ENCODE measurements around the gene TMEM170A.

TMEM170A gene

GRCh38 chr16:75476817-75477216 is 12.3 kb upstream of the TMEM170A start:
- Histone ChIP-seq H3K79me2 (ENCODE audit: insufficient read depth, low read length) (no peaks in the 10 kb centered on the region), H3K9me3 (ENCODE audit: low read length) (no peaks in the 10 kb centered on the region), H3K4me3 (ENCODE audit: low read depth, low read length, poor library complexity, severe bottlenecking) (no peak overlapping the region), H3K27ac (ENCODE audit: low read depth, low read length, poor library complexity, severe bottlenecking) (no peak overlapping the region), H3K9me2 (ENCODE audit: low read depth, low read length) (no peaks in the 10 kb centered on the region), H3K4me1 (ENCODE audit: insufficient read depth, low read length, severe bottlenecking) (no peaks in the 10 kb centered on the region), H3K36me3 (ENCODE audit: insufficient read depth, low read length) (no peaks in the 10 kb centered on the region), H3F3A (ENCODE audit: insufficient read depth, low read length) (no peaks in the 10 kb centered on the region), H3K9ac (ENCODE audit: low read length) (no peak overlapping the region), H2AFZ (ENCODE audit: low read length) (no peak overlapping the region), H3K4me2 (ENCODE audit: low read length) (no peak overlapping the region), H3K27me3 (ENCODE audit: insufficient read depth, low read length) (no peaks in the 10 kb centered on the region), H4K20me1 (ENCODE audit: insufficient read depth, low read length) (no peaks in the 10 kb centered on the region)
- no peak for TF ChIP-seq CTCF (IDR thresholded peaks at IDR 0.05; ENCODE audit: low read length)

- H3K36me3 ChIP-seq (ENCODE audit: insufficient read depth, low read length) = no peaks in the 10 kb centered on the region
- no peaks in the 10 kb centered on the region for H3K79me2 ChIP-seq (ENCODE audit: insufficient read depth, low read length)
- H4K20me1 ChIP-seq (ENCODE audit: insufficient read depth, low read length) = no peaks in the 10 kb centered on the region
- H3K9me2 ChIP-seq (ENCODE audit: low read depth, low read length) = no peaks in the 10 kb centered on the region
- H3K4me3 ChIP-seq (ENCODE audit: low read depth, low read length, poor library complexity, severe bottlenecking) = no peak overlapping the region
- no peak overlapping the region for H3K4me2 ChIP-seq (ENCODE audit: low read length)
- no peak overlapping the region for H2AFZ ChIP-seq (ENCODE audit: low read length)
- no peaks in the 10 kb centered on the region for H3K27me3 ChIP-seq (ENCODE audit: insufficient read depth, low read length)
- H3F3A ChIP-seq (ENCODE audit: insufficient read depth, low read length) = no peaks in the 10 kb centered on the region
- no peak for TF ChIP-seq CTCF (IDR thresholded peaks at IDR 0.05; ENCODE audit: low read length)
- TF ChIP-seq EZH2 (IDR thresholded peaks at IDR 0.05; ENCODE audit: borderline replicate concordance, low read length) = no peak
- no peaks in the 10 kb centered on the region for H3K4me1 ChIP-seq (ENCODE audit: insufficient read depth, low read length, severe bottlenecking)
- H3K9me3 ChIP-seq (ENCODE audit: low read length) = no peaks in the 10 kb centered on the region
- H3K27ac ChIP-seq (ENCODE audit: low read depth, low read length, poor library complexity, severe bottlenecking) = no peak overlapping the region
- H3K9ac ChIP-seq (ENCODE audit: low read length) = no peak overlapping the region
Observed at GRCh38 chr16:75475420-75475847, 10.9 kb upstream of the TMEM170A start.

GRCh38 chr16:75472908-75473877 is 8.7 kb upstream of the TMEM170A start:
- Histone ChIP-seq H2AFZ (ENCODE audit: low read length) (no peak overlapping the region), H3K9me3 (ENCODE audit: low read length) (no peaks in the 10 kb centered on the region), H4K20me1 (ENCODE audit: insufficient read depth, low read length) (no peaks in the 10 kb centered on the region), H3K36me3 (ENCODE audit: insufficient read depth, low read length) (no peaks in the 10 kb centered on the region), H3K79me2 (ENCODE audit: insufficient read depth, low read length) (no peaks in the 10 kb centered on the region), H3K4me2 (ENCODE audit: low read length) (no peak overlapping the region), H3K27me3 (ENCODE audit: insufficient read depth, low read length) (no peaks in the 10 kb centered on the region), H3K9ac (ENCODE audit: low read length) (no peak overlapping the region), H3K9me2 (ENCODE audit: low read depth, low read length) (no peaks in the 10 kb centered on the region), H3F3A (ENCODE audit: insufficient read depth, low read length) (no peaks in the 10 kb centered on the region), H3K4me1 (ENCODE audit: insufficient read depth, low read length, severe bottlenecking) (no peaks in the 10 kb centered on the region), H3K4me3 (ENCODE audit: low read depth, low read length, poor library complexity, severe bottlenecking) (no peak overlapping the region), H3K27ac (ENCODE audit: low read depth, low read length, poor library complexity, severe bottlenecking) (no peak overlapping the region)
- TF ChIP-seq EZH2 (IDR thresholded peaks at IDR 0.05; ENCODE audit: borderline replicate concordance, low read length) = no peak
- TF ChIP-seq CTCF (IDR thresholded peaks at IDR 0.05; ENCODE audit: low read length) = no peak

Measured in OCI-LY1 (cell line).